GM12801 (cell line): ENCODE results near the gene TDRD7.

Source experiments
- CTCF ChIP-seq: IDR thresholded peaks from one replicate; pipeline ENCODE4 v1.5.1; 2011; ENCODE audit warnings: control low read depth; ENCODE audit not compliant: insufficient read length; ENCODE audit errors: extremely low read depth

Gene TDRD7

GRCh38 chr9:97440160-97440559 is 28.3 kb downstream of the TDRD7 start:
- no peak for TF ChIP-seq CTCF

- TF ChIP-seq CTCF = no peak
Measured at GRCh38 chr9:97441729-97442128, 29.8 kb downstream of the TDRD7 start.

- no peak for TF ChIP-seq CTCF
Measured at GRCh38 chr9:97445119-97445701, 33.3 kb downstream of the TDRD7 start.

GRCh38 chr9:97447001-97447400 is 35.1 kb downstream of the TDRD7 start:
- TF ChIP-seq CTCF = no peak

GRCh38 chr9:97459326-97459725 is 47.4 kb downstream of the TDRD7 start:
- no peak for TF ChIP-seq CTCF

GRCh38 chr9:97462159-97462558 is 50.3 kb downstream of the TDRD7 start:
- TF ChIP-seq CTCF = no peak

- no peak for TF ChIP-seq CTCF
Measured at GRCh38 chr9:97462914-97463313, 51.0 kb downstream of the TDRD7 start.
